Measurements from ENCODE around the gene ITIH1. TPM values are rescaled to one million over a fixed set of nuclear protein-coding genes. Genes with fewer than 3 reads are reported as not detected.
"Not testable (repeated sequence)": the region's sequence is repeated elsewhere in the genome, so short reads cannot be mapped to it uniquely, and the experiment has no call there.

Gene ITIH1
- total RNA-seq, 1 experiment from 2014 or later, result not detected

- peak; percentile 51 for DNase-seq
- Histone ChIP-seq H3K36me3 (replicated peaks; ENCODE audit: control insufficient read depth, insufficient read depth, low read length) (peaks cover 7% of the 10 kb centered on the region), H3K27me3 (ENCODE audit: control insufficient read depth, insufficient read depth, low read length) (no peaks in the 10 kb centered on the region), H3K4me3 (ENCODE audit: insufficient read depth, low read depth, low read length) (peak overlapping the region; percentile 81)
These were observed 7.5 kb upstream of the ITIH1 start for GRCh38 chr3:52769786-52770455.

- Histone ChIP-seq H3K27me3 (ENCODE audit: control insufficient read depth, insufficient read depth, low read length) (no peaks in the 10 kb centered on the region), H3K36me3 (replicated peaks; ENCODE audit: control insufficient read depth, insufficient read depth, low read length) (peaks cover 5% of the 10 kb centered on the region), H3K4me3 (ENCODE audit: insufficient read depth, low read depth, low read length) (peak within 1 kb of the TSS; percentile 81)
- DNase-seq, result peak; percentile 97
These were observed 6.7 kb upstream of the ITIH1 start, which contains the start of gene NEK4 for GRCh38 chr3:52770496-52771333. TSS of gene NEK4 (minus strand) at chr3:52770940. CDS start at chr3:52770746, 194 bp downstream.

GRCh38 chr3:52771334-52771681, 6.1 kb upstream of the ITIH1 start:
- peak; percentile 32 for DNase-seq
- Histone ChIP-seq H3K36me3 (replicated peaks; ENCODE audit: control insufficient read depth, insufficient read depth, low read length) (peaks cover 4% of the 10 kb centered on the region; the same call in 1 of the 2 replicates), H3K27me3 (ENCODE audit: control insufficient read depth, insufficient read depth, low read length) (no peaks in the 10 kb centered on the region), H3K4me3 (ENCODE audit: insufficient read depth, low read depth, low read length) (peak overlapping the region; percentile 81)

GRCh38 chr3:52771702-52772101, 5.7 kb upstream of the ITIH1 start:
- DNase-seq, result no peak
- H3K4me3 ChIP-seq (ENCODE audit: insufficient read depth, low read depth, low read length), result no peak overlapping the region

GRCh38 chr3:52773361-52774065, 3.9 kb upstream of the ITIH1 start:
- H3K4me3 ChIP-seq (ENCODE audit: insufficient read depth, low read depth, low read length), result no peak overlapping the region
- H3K27me3 ChIP-seq (ENCODE audit: control insufficient read depth, insufficient read depth, low read length), result no peaks in the 10 kb centered on the region
- H3K36me3 ChIP-seq (replicated peaks; ENCODE audit: control insufficient read depth, insufficient read depth, low read length), result no peaks in the 10 kb centered on the region
- DNase-seq, result no peak

More at GRCh38 chr3:52771702-52772101, 5.7 kb upstream of the ITIH1 start:
- Histone ChIP-seq H3K36me3 (replicated peaks; ENCODE audit: control insufficient read depth, insufficient read depth, low read length) (peaks cover 4% of the 10 kb centered on the region; the same call in 1 of the 2 replicates), H3K27me3 (ENCODE audit: control insufficient read depth, insufficient read depth, low read length) (no peaks in the 10 kb centered on the region)

- no peak for DNase-seq
- H3K4me3 ChIP-seq (ENCODE audit: insufficient read depth, low read depth, low read length), result no peak overlapping the region
- H3K36me3 ChIP-seq (replicated peaks; ENCODE audit: control insufficient read depth, insufficient read depth, low read length), result no peaks in the 10 kb centered on the region
- no peaks in the 10 kb centered on the region for H3K27me3 ChIP-seq (ENCODE audit: control insufficient read depth, insufficient read depth, low read length)
These were observed 3.2 kb upstream of the ITIH1 start for GRCh38 chr3:52774066-52774713.

GRCh38 chr3:52774901-52775864, 2.2 kb upstream of the ITIH1 start:
- no peak for DNase-seq
- Histone ChIP-seq H3K36me3 (replicated peaks; ENCODE audit: control insufficient read depth, insufficient read depth, low read length) (no peaks in the 10 kb centered on the region), H3K4me3 (ENCODE audit: insufficient read depth, low read depth, low read length) (no peak overlapping the region), H3K27me3 (ENCODE audit: control insufficient read depth, insufficient read depth, low read length) (no peaks in the 10 kb centered on the region)

- H3K27me3 ChIP-seq (ENCODE audit: control insufficient read depth, insufficient read depth, low read length), result no peaks in the 10 kb centered on the region
These were observed 1.5 kb upstream of the ITIH1 start for GRCh38 chr3:52775877-52776276.

GRCh38 chr3:52776486-52776885, 913 bp upstream of the ITIH1 start:
- H3K4me3 ChIP-seq (ENCODE audit: insufficient read depth, low read depth, low read length); DNase-seq; H3K36me3 ChIP-seq (replicated peaks; ENCODE audit: control insufficient read depth, insufficient read depth, low read length); H3K27me3 ChIP-seq (ENCODE audit: control insufficient read depth, insufficient read depth, low read length): not testable (repeated sequence)

More at GRCh38 chr3:52775877-52776276, 1.5 kb upstream of the ITIH1 start:
- no peak overlapping the region for H3K4me3 ChIP-seq (ENCODE audit: insufficient read depth, low read depth, low read length)
- H3K36me3 ChIP-seq (replicated peaks; ENCODE audit: control insufficient read depth, insufficient read depth, low read length), result no peaks in the 10 kb centered on the region
- peak; percentile 11 for DNase-seq

- Histone ChIP-seq H3K4me3 (ENCODE audit: insufficient read depth, low read depth, low read length) (no peak overlapping the region), H3K36me3 (replicated peaks; ENCODE audit: control insufficient read depth, insufficient read depth, low read length) (no peaks in the 10 kb centered on the region), H3K27me3 (ENCODE audit: control insufficient read depth, insufficient read depth, low read length) (no peaks in the 10 kb centered on the region)
- DNase-seq, result peak; percentile 18
These were observed 783 bp downstream of the ITIH1 start for GRCh38 chr3:52777959-52778805.

- Histone ChIP-seq H3K27me3 (ENCODE audit: control insufficient read depth, insufficient read depth, low read length) (no peaks in the 10 kb centered on the region), H3K36me3 (replicated peaks; ENCODE audit: control insufficient read depth, insufficient read depth, low read length) (no peaks in the 10 kb centered on the region), H3K4me3 (ENCODE audit: insufficient read depth, low read depth, low read length) (no peak overlapping the region)
- peak; percentile 17 for DNase-seq
These were observed 1.8 kb downstream of the ITIH1 start for GRCh38 chr3:52779011-52779836.

Data from H7 (cell line).